Measurements from ENCODE around the gene PDXK. TPM values are rescaled to one million over a fixed set of nuclear protein-coding genes. Genes with fewer than 3 reads are reported as not detected.

The PDXK gene
- total RNA-seq, 1 donor from 2014 or later: 54.0 TPM

DNA sequence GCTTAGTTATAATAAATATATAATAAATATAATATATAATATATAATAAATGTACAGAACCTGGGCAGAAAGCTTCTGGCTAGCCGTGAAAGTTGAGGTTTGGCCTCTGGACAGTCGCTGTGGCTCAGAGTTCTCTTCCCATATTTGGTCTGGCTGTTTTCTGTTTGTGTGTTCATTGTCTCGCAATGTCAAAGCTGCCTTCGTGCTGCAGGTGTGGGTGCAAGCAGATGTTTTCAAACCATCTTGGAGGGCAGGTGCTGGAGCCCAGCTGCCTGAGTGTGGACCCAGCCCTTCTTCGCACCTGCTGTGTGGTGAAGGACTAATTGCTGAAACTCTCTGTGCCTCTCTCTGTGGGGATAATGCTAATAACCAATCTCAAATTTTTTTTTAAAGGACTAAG is 60.7 kb downstream of the PDXK start:
- H3K27me3 ChIP-seq: no peaks in the 10 kb centered on the region
- Mint-ChIP-seq H3K27ac (no peak overlapping the region), H3K36me3 (no peaks in the 10 kb centered on the region), H3K4me3 (no peak overlapping the region), H3K9me3 (no peaks in the 10 kb centered on the region), H3K27me3 (ENCODE audit: insufficient read depth, low read depth) (peaks cover 8% of the 10 kb centered on the region), H3K4me1 (peaks cover 19% of the 10 kb centered on the region)
- no peaks in the 10 kb centered on the region for H3K9me3 ChIP-seq (ENCODE audit: low read depth)
- peaks cover 12% of the 10 kb centered on the region for H3K79me2 ChIP-seq (ENCODE audit: low read depth)
- TF ChIP-seq EZH2phosphoT487 (IDR thresholded peaks at IDR 0.05) (no peak), EZH2 (IDR thresholded peaks at IDR 0.05) (no peak)
- TF ChIP-seq, protein P1, sequence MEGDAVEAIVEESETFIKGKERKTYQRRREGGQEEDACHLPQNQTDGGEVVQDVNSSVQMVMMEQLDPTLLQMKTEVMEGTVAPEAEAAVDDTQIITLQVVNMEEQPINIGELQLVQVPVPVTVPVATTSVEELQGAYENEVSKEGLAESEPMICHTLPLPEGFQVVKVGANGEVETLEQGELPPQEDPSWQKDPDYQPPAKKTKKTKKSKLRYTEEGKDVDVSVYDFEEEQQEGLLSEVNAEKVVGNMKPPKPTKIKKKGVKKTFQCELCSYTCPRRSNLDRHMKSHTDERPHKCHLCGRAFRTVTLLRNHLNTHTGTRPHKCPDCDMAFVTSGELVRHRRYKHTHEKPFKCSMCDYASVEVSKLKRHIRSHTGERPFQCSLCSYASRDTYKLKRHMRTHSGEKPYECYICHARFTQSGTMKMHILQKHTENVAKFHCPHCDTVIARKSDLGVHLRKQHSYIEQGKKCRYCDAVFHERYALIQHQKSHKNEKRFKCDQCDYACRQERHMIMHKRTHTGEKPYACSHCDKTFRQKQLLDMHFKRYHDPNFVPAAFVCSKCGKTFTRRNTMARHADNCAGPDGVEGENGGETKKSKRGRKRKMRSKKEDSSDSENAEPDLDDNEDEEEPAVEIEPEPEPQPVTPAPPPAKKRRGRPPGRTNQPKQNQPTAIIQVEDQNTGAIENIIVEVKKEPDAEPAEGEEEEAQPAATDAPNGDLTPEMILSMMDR (IDR thresholded peaks at IDR 0.05): no peak
- H4K20me1 ChIP-seq (ENCODE audit: low read depth): no peaks in the 10 kb centered on the region
- no peak overlapping the region for H3K4me2 ChIP-seq
- no peak for DNase-seq (ENCODE audit: low spot score)
- H3K4me1 ChIP-seq: peaks cover 8% of the 10 kb centered on the region
- H3K36me3 ChIP-seq: no peaks in the 10 kb centered on the region
- no peak overlapping the region for H3K4me3 ChIP-seq
- no peak overlapping the region for H2AFZ ChIP-seq (replicated peaks)
- no peak overlapping the region for H3K9ac ChIP-seq
- peaks cover 20% of the 10 kb centered on the region for H3F3A ChIP-seq (ENCODE audit: low read depth)
- H3K27ac ChIP-seq: no peak overlapping the region

DNA sequence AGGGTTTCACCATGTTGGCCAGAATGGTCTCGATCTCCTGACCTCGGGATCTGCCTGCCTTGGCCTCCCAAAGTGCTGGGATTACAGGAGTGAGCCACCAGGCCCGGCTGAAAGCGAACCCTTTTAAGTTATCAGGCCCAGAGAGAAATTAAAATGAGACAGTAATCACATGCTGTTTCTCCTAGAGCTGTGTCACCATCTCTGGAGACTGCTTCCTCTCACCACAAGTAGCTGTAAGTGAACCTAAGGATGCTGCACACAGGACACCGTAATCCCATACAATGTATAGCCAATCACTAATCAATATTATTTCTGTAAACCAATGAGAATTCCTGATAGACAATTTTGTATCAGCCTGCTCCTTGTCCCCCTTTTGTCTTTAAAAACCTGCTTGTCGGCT is 62.9 kb downstream of the PDXK start:
- Mint-ChIP-seq H3K4me3 (no peak overlapping the region), H3K4me1 (peaks cover 12% of the 10 kb centered on the region), H3K9me3 (peaks cover 4% of the 10 kb centered on the region), H3K27me3 (ENCODE audit: insufficient read depth, low read depth) (peaks cover 8% of the 10 kb centered on the region), H3K36me3 (no peaks in the 10 kb centered on the region), H3K27ac (peak overlapping the region; percentile 33)
- H3K27me3 ChIP-seq: no peaks in the 10 kb centered on the region
- TF ChIP-seq EZH2phosphoT487 (IDR thresholded peaks at IDR 0.05) (no peak), EZH2 (IDR thresholded peaks at IDR 0.05) (no peak)
- TF ChIP-seq, protein P1 (IDR thresholded peaks at IDR 0.05): no peak
- no peak overlapping the region for H3K4me2 ChIP-seq
- H3K4me1 ChIP-seq: peaks cover 8% of the 10 kb centered on the region
- H3K36me3 ChIP-seq: no peaks in the 10 kb centered on the region
- H3K4me3 ChIP-seq: no peak overlapping the region
- no peak overlapping the region for H2AFZ ChIP-seq (replicated peaks)
- H3K27ac ChIP-seq: no peak overlapping the region
- no peaks in the 10 kb centered on the region for H4K20me1 ChIP-seq (ENCODE audit: low read depth)
- no peaks in the 10 kb centered on the region for H3K79me2 ChIP-seq (ENCODE audit: low read depth)
- no peak overlapping the region for H3K9ac ChIP-seq
- peaks cover 18% of the 10 kb centered on the region for H3F3A ChIP-seq (ENCODE audit: low read depth)
- no peak for DNase-seq (ENCODE audit: low spot score)
- no peaks in the 10 kb centered on the region for H3K9me3 ChIP-seq (ENCODE audit: low read depth)

DNA sequence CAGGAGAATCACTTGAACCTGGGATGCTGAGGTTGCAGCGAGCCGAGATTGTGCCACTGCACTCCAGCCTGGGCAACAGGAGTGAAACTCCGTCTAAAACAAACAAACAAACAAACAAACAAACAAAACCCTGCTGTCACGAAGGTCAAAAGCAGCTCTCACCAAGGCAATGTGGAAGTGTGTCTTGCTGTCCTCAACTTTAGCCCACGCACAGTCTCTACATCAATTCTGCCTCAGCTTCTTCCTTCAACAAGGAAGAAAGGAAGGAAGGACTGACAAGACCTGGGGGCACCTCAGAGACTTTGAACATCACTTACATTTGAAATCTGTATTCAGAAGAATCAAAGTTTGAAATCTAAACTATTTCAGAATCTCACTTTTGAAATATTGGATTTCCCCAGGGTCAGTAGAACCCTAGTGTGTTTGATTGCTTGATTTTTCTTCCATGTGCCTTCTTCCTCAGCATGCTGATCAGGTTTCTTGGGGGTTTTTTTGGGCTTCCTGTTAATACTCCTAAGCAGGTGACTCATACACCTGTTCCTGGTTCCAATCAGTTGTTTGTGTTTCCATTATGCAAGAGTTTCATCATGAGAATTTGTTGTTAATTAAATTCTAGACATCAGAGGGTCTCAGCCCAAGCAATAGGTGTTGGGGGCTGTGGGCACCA is 63.6 kb downstream of the PDXK start:
- H3K79me2 ChIP-seq (ENCODE audit: low read depth): no peaks in the 10 kb centered on the region
- no peak overlapping the region for H3K27ac Mint-ChIP-seq
- H3K4me3 Mint-ChIP-seq: no peak overlapping the region
- H3K36me3 ChIP-seq: no peaks in the 10 kb centered on the region
- peaks cover 4% of the 10 kb centered on the region for H3K9me3 Mint-ChIP-seq
- no peak overlapping the region for H3K27ac ChIP-seq
- no peak for DNase-seq (ENCODE audit: low spot score)
- H3K27me3 Mint-ChIP-seq (ENCODE audit: insufficient read depth, low read depth): peaks cover 8% of the 10 kb centered on the region
- H2AFZ ChIP-seq (replicated peaks): no peak overlapping the region
- no peak overlapping the region for H3K4me3 ChIP-seq
- H3K4me2 ChIP-seq: no peak overlapping the region
- no peak overlapping the region for H3K9ac ChIP-seq
- H3F3A ChIP-seq (ENCODE audit: low read depth): peaks cover 15% of the 10 kb centered on the region
- no peaks in the 10 kb centered on the region for H4K20me1 ChIP-seq (ENCODE audit: low read depth)
- peaks cover 11% of the 10 kb centered on the region for H3K4me1 Mint-ChIP-seq
- H3K9me3 ChIP-seq (ENCODE audit: low read depth): no peaks in the 10 kb centered on the region
- TF ChIP-seq EZH2 (IDR thresholded peaks at IDR 0.05) (no peak), EZH2phosphoT487 (IDR thresholded peaks at IDR 0.05) (no peak)
- TF ChIP-seq, protein P1 (IDR thresholded peaks at IDR 0.05): no peak
- no peaks in the 10 kb centered on the region for H3K27me3 ChIP-seq
- H3K36me3 Mint-ChIP-seq: no peaks in the 10 kb centered on the region
- H3K4me1 ChIP-seq: peaks cover 8% of the 10 kb centered on the region
